Endometrium (tissue), 2 donors: ENCODE results near the gene RAB44.

ENCODE experiments used
- FAIRE-seq: peaks from 2 replicates; lab custom pipeline; 2012; peaks lifted over from hg19 to GRCh38; lab: Jason Lieb, UNC
- donor health status: control.
- donor health status: control.

The RAB44 gene

GRCh38 chr6:36776167-36776566 is 78.5 kb downstream of the RAB44 start:
- FAIRE-seq = no peak

- FAIRE-seq = no peak
Measured at GRCh38 chr6:36777801-36778200, 80.2 kb downstream of the RAB44 start.

DNA sequence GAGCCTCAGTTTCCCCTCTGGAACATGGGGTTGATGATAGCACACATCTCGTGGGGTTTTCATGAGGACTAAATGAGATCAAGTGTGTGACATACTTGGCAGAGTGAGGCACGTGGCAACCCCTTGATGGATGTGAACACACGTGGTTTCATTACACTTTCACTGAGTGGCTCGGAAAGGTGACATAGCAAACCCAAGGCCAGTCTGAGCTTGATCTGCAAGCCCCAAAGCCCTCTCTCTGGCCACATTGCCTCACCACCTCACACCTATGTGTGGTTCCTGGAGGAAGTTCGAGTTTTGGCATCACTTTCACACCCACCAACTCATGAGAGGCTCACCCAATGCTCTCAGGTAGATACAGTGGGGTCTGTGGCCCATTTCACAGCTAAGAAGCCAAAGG is 81.6 kb downstream of the RAB44 start:
- no peak for FAIRE-seq

- FAIRE-seq = no peak
Measured at GRCh38 chr6:36780442-36781177, 83.0 kb downstream of the RAB44 start.

- no peak for FAIRE-seq
Measured at GRCh38 chr6:36781669-36782068, 84.0 kb downstream of the RAB44 start.
